Smooth muscle cell of bladder (primary cell): ENCODE results near the gene GNG8. TPM values are rescaled to one million over a fixed set of nuclear protein-coding genes. Genes with fewer than 3 reads are reported as not detected.

Experiments used
- total RNA-seq: library from RNA; depleted of rRNA; stranded (reverse); fragments of >200 nt; gene quantifications from 2 replicates; pipeline ENCODE4 v1.2.3, GENCODE V29; 2014

The GNG8 gene
- not detected in 2 replicates for total RNA-seq

DNA sequence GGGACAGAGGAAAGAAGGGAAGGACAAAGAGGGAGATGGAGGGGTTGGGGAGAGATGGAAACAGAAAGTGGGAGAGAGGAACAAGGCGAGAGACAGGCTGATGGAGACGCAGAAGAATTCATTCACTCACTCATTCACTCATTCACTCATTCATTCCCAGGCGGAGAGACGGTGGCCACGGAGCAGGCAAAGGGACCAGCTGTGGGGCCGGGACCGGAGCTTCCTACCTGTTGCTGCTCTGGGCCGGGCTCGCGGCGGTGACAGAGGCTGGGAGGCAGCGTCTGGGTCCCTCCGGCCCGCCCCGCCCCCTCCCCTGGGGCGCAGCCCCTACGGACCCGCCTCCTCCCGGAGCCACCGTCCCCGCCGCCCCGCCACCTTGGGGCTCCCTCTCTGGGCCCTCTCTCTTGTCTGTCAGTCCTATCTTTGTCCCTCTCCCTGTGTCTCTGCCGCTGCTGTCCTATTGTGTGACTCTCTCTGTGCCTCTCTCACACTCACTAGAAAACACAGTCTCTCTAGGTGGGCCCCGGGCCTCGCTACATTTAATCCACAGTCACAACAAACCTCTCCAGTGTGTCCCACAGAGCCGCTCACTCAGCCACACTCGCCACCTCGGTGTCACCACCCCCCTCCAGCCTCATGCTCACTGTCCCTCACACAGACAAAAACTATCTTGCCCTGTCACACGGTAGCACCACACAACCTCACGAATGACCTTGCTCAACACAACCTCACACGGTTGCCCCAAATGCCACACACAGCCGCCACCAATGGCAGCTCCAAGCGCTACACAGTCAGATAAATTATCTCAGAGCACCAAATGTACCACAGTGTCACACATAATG is at the start of gene GNG8:
Gene GNG8 (minus strand): TSS at position 283 of the 842 bp plus-strand sequence. CDS start 1,520 bp downstream, outside the sequence.

DNA sequence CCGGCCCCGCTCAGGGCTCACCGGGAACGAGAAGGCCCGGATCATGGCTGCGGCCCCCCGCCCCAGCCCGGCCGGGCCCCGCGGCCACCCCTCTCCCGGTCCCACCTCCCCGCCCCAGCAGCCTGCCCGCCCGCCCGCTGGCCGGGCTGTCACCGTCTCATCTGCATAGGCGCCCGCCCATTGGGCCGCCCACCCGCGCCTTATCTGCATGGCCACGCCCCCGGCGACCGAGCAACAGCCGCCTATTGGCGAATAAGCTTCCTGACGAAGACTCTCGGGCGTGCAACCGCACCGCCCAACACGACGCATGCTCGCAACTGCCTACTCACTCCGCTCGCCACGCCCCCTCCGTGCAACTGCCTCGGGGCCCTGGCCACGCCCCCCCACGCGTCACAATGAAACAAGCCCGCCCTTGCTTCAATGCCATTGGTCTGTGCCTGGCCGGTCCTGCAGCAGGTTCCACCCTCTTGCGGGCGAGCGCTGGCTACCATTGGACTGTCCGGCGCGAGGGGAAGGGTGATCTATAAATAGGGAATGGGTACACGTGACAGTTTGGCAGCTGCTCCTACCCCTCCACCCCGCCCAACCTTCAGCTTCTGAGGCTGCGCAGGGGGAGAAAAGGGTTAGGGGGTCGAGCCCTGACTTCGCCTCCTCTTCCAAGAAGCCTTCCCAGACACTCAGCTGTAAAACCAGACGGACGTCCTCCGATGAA is 25.2 kb upstream of the GNG8 start, which contains the start of gene DACT3:
Gene DACT3 (minus strand): TSS at position 163 of the 712 bp plus-strand sequence. CDS start 118 bp downstream, at position 45.

DNA sequence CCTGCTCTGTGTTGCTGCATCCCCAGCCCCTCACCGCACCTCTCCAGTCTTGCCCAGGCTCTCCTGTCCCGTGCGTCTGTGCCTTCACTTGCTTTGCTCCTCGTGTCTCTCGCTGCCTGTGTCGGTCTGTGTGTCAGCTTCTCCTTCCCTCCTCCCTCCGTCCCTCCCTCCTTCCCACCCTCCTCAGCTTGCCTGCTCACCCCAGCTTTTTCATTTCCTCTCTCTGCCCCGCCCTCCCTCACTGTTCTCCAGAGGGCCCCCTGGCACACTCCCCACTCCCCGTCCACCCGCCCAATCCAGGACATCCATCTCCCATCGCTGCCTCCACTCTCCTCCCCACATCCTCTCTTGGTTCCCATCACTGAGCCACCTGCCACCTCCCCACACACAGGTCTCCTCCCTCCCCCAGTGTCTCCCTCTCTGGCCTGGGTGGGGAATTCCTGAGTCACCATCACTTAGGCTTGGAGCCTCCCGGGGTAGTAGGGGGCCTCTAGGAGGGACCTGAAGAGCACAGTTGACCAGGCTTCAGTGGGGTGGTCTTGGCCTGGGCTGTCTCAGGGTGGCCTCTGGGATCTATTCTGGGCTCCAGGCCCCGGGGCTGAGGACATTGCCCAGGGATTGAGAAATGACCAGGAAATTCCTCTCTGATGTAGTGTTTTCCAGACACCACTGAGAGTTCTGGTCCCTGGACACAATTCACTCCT is 10.9 kb downstream of the GNG8 start, which contains the start of gene PTGIR:
Gene PTGIR (minus strand): TSS at position 132 of the 704 bp plus-strand sequence. CDS start 864 bp downstream, outside the sequence.

DNA sequence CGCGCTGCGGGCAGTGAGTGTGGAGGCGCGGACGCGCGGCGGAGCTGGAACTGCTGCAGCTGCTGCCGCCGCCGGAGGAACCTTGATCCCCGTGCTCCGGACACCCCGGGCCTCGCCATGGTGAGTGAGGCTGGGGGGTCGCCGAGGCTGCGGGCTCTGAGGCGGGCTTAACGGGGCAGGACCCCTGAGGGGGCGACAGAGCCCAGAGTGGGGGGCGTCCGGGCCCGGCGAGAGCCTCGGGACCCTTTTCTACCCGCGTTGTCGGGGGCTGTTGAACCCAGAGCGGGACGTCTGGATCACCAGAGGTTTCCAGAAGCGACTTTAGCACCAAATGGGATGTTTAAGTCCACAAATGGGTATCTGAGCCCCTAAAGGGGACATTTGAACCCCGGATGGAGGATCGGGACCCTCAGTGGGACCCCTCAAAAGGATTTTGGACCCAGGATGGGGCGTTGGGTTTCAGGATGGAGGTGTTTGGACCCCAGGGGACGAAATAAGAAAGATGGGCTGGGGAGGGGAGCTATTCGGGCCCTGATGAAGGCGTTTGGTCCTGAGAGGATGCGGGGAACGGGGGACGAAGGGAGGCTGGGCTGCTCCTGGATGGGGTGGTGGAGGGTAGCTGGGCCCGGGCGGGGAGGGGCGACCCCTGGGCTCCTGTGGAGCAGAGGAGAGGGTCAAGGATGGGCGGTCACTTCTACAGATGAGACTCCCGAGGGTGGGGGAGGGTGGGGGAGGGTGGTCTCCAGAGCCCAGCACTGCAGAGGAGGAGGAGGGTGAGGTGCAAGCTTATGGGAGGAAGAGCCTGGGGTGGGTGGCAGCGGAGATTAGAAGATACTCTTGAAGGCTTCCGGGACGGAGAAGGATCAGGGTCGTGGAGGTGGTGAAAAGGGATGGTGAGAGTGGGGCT is 34.4 kb downstream of the GNG8 start, which contains the start of gene CALM3:
Gene CALM3 (plus strand): TSS at position 13 of the 907 bp plus-strand sequence. CDS start 105 bp downstream, at position 118.

Other genes with a start within 250 kb of the GNG8 start
- 22.0 and 34.7 TPM in 2 replicates for gene CCDC8, start 222.6 kb downstream of the GNG8 start, total RNA-seq
- gene PNMA8C, start 207.3 kb downstream of the GNG8 start, total RNA-seq = 0.09 and 0.14 TPM in 2 replicates
- 1.4 and 2.1 TPM in 2 replicates for gene PNMA8A, start 164.6 kb downstream of the GNG8 start, total RNA-seq
- 1.4 and 2.2 TPM in 2 replicates for gene PNMA8B, start 140.3 kb downstream of the GNG8 start, total RNA-seq
- 115 and 134 TPM in 2 replicates for gene CALM3, start 34.9 kb downstream of the GNG8 start, total RNA-seq
- 2.3 and 3.0 TPM in 2 replicates for gene PTGIR, start 11.1 kb downstream of the GNG8 start, total RNA-seq
- 2.4 and 4.0 TPM in 2 replicates for gene DACT3, start 25.0 kb upstream of the GNG8 start, total RNA-seq
- 10.3 and 12.4 TPM in 2 replicates for gene PRKD2, start 80.9 kb upstream of the GNG8 start, total RNA-seq
- gene FKRP, start 109.9 kb upstream of the GNG8 start, total RNA-seq = 13.9 and 18.5 TPM in 2 replicates
- gene STRN4, start 110.2 kb upstream of the GNG8 start, total RNA-seq = 55.9 and 58.9 TPM in 2 replicates
- gene SLC1A5, start 152.4 kb upstream of the GNG8 start, total RNA-seq = 249 and 255 TPM in 2 replicates
- gene AP2S1, start 214.6 kb upstream of the GNG8 start, total RNA-seq = 208 and 251 TPM in 2 replicates
- gene ARHGAP35, start 224.8 kb upstream of the GNG8 start, total RNA-seq = 25.6 and 37.2 TPM in 2 replicates